HCT116 (cell line): Measurements from ENCODE around the gene CLOCK. TPM values are rescaled to one million over a fixed set of nuclear protein-coding genes. Genes with fewer than 3 reads are reported as not detected.

Source experiments
- ATAC-seq: fragments of 200-7000 bp; cut with Tn5 transposase; 2 replicates; pipeline ENCODE4 v1.9.1; 2020; ENCODE audit warnings: mild to moderate bottlenecking, moderate library complexity
- BruUV-seq: library from RNA; stranded (reverse); fragments of 400-500 nt; replicated peaks from 2 replicates; lab custom pipeline; 2021; lab: Mats Ljungman, UMichigan
- CTCF ChIA-PET: fragments of 300-600 bp; sonication (Branson Sonifier 250); formaldehyde crosslinking; loops from one replicate; lab custom pipeline; 2021; ENCODE audit warnings: antibody characterized with exemption; lab: Charles Lee
- POLR2A ChIA-PET: fragments of 300-600, 350-600 bp; sonication (Branson Sonifier 250); formaldehyde crosslinking; loops from one replicate; lab custom pipeline; 2021; ENCODE audit warnings: antibody characterized with exemption; lab: Charles Lee
- RAD21 ChIA-PET, 2 experiments: fragments of 300-600 bp; sonication (Branson Sonifier 250); formaldehyde crosslinking; loops; one replicate each; lab custom pipeline; 2023; ENCODE audit warnings: low total read pairs in 2 of 2; ENCODE audit not compliant: uncharacterized antibody in 2 of 2, unreplicated experiment in 2 of 2, low non-redundant PET in 1 of 2; lab: Charles Lee
- DNase-seq: peaks from one replicate; pipeline ENCODE4 v3.0.0-alpha.2; 2010; ENCODE audit warnings: low read depth, low spot score
- H2AFZ ChIP-seq: fragments of 200-600 bp; shearing (Covaris generic), sonication (generic); 2 replicates; pipeline ENCODE4 v1.6.1; 2017; ENCODE audit warnings: low read depth, mixed run types, mixed read lengths, antibody characterized with exemption, low read length; ENCODE audit not compliant: poor library complexity, severe bottlenecking
- H3K27ac ChIP-seq: 2 replicates; pipeline ENCODE4 v1.5.1; 2012; ENCODE audit warnings: low read depth, low read length
- H3K27me3 ChIP-seq: fragments of 200-600 bp; sonication (generic); 2 replicates; pipeline ENCODE4 v1.6.1; 2016; ENCODE audit warnings: mixed run types, low read length, mixed read lengths; ENCODE audit not compliant: insufficient read depth
- H3K36me3 ChIP-seq, 2 experiments: fragments of 200-500 bp in 1 of 2; fragments of 200-600 bp in 1 of 2; sonication (Bioruptor generic) in 1 of 2; sonication (generic) in 1 of 2; 2 replicates each; pipeline versions ENCODE4 v1.5.1 to v1.6.1; 2014 to 2016; ENCODE audit warnings: low read length in 2 of 2, inconsistent platforms in 1 of 2, mixed read lengths in 1 of 2, mixed run types in 1 of 2; ENCODE audit not compliant: insufficient read depth in 2 of 2, control insufficient read depth in 1 of 2
- H3K4me1 ChIP-seq, 2 experiments: fragments of 200-600 bp in 1 of 2; sonication (generic) in 1 of 2; 2 replicates each; pipeline versions ENCODE4 v1.5.1 to v1.6.1; 2012 to 2017; ENCODE audit warnings: low read length in 2 of 2, inconsistent platforms in 1 of 2, mild to moderate bottlenecking in 1 of 2, mixed read lengths in 1 of 2, mixed run types in 1 of 2, moderate library complexity in 1 of 2; ENCODE audit not compliant: insufficient read depth in 2 of 2, control insufficient read depth in 1 of 2
- H3K4me2 ChIP-seq: fragments of 200-600 bp; sonication (generic); 2 replicates; pipeline ENCODE4 v1.6.1; 2017; ENCODE audit warnings: mixed run types, low read length, mixed read lengths
- H3K4me3 ChIP-seq, 2 experiments: fragments of 200-600 bp in 1 of 2; sonication (generic) in 1 of 2; replicated peaks in 1 of 2; 2 replicates each; pipeline ENCODE4 v1.5.1; 2011 to 2016; ENCODE audit warnings: low read length in 2 of 2, control low read depth in 1 of 2, low read depth in 1 of 2, mild to moderate bottlenecking in 1 of 2, mixed read lengths in 1 of 2, mixed run types in 1 of 2
- H3K79me2 ChIP-seq: fragments of 200-600 bp; sonication (generic); 2 replicates; pipeline ENCODE4 v1.6.1; 2017; ENCODE audit warnings: mild to moderate bottlenecking, mixed run types, low read length, moderate library complexity, mixed read lengths; ENCODE audit not compliant: insufficient read depth
- H3K9ac ChIP-seq: fragments of 200-600 bp; sonication (generic); 2 replicates; pipeline ENCODE4 v1.6.1; 2016; ENCODE audit warnings: low read length, mixed read lengths
- H3K9me2 ChIP-seq: fragments of 200-600 bp; sonication (generic), shearing (Covaris generic); 2 replicates; pipeline ENCODE4 v1.6.1; 2017; ENCODE audit warnings: mixed run types, mild to moderate bottlenecking, moderate library complexity; ENCODE audit not compliant: insufficient read depth
- H3K9me3 ChIP-seq, 2 experiments: fragments of 200-500 bp in 1 of 2; fragments of 200-600 bp in 1 of 2; sonication (Bioruptor generic) in 1 of 2; sonication (generic) in 1 of 2; 2 replicates each; pipeline ENCODE4 v1.6.1; 2014 to 2017; ENCODE audit warnings: low read length in 2 of 2, mixed read lengths in 2 of 2, inconsistent platforms in 1 of 2, low read depth in 1 of 2, mild to moderate bottlenecking in 1 of 2, mixed run types in 1 of 2, moderate library complexity in 1 of 2; ENCODE audit not compliant: control insufficient read depth in 1 of 2, insufficient read depth in 1 of 2
- H4K20me1 ChIP-seq: fragments of 200-600 bp; sonication (generic), shearing (Covaris generic); 2 replicates; pipeline ENCODE4 v1.6.1; 2017; ENCODE audit warnings: mixed run types, mild to moderate bottlenecking, moderate library complexity; ENCODE audit not compliant: insufficient read depth
- CBX3 ChIP-seq: IDR thresholded peaks from 2 replicates; pipeline ENCODE4 v1.6.1; 2012; ENCODE audit warnings: low read depth
- CEBPB ChIP-seq: IDR thresholded peaks from 2 replicates; pipeline ENCODE4 v1.6.1; 2012; ENCODE audit warnings: low read depth
- EGR1 ChIP-seq: IDR thresholded peaks from 2 replicates; pipeline ENCODE4 v1.6.1; 2012; ENCODE audit warnings: low read depth
- ELF1 ChIP-seq: IDR thresholded peaks from 2 replicates; pipeline ENCODE4 v1.6.1; 2012; ENCODE audit warnings: low read depth, borderline replicate concordance
- EZH2 ChIP-seq: fragments of 200-600 bp; sonication (generic); IDR thresholded peaks from 2 replicates; pipeline ENCODE4 v1.6.1; 2017; ENCODE audit warnings: antibody characterized with exemption, mixed run types
- EZH2phosphoT487 ChIP-seq: fragments of 200-600 bp; IDR thresholded peaks from 2 replicates; pipeline ENCODE4 v1.6.1; 2018; ENCODE audit warnings: antibody characterized with exemption, borderline replicate concordance
- FOSL1 ChIP-seq: IDR thresholded peaks from 2 replicates; pipeline ENCODE4 v1.6.1; 2012; ENCODE audit warnings: low read depth
- JUND ChIP-seq: IDR thresholded peaks from 2 replicates; pipeline ENCODE4 v1.6.1; 2012
- POLR2A ChIP-seq: IDR thresholded peaks from 2 replicates; pipeline ENCODE4 v1.7.0; 2011; ENCODE audit warnings: borderline replicate concordance; ENCODE audit not compliant: insufficient read depth, insufficient read length; ENCODE audit errors: extremely low read depth
- POLR2AphosphoS5 ChIP-seq: IDR thresholded peaks from 2 replicates; pipeline ENCODE4 v1.6.1; 2011; ENCODE audit warnings: mild to moderate bottlenecking, low read depth, low read length, moderate library complexity
- RAD21 ChIP-seq: IDR thresholded peaks from 2 replicates; pipeline ENCODE4 v1.6.1; 2012; ENCODE audit warnings: low read depth, mild to moderate bottlenecking
- REST ChIP-seq: IDR thresholded peaks from 2 replicates; pipeline ENCODE4 v1.6.1; 2012; ENCODE audit warnings: low read depth
- SIN3A ChIP-seq: IDR thresholded peaks from 2 replicates; pipeline ENCODE4 v1.6.1; 2012; ENCODE audit warnings: low read depth
- SP1 ChIP-seq: IDR thresholded peaks from 2 replicates; pipeline ENCODE4 v1.6.1; 2012; ENCODE audit warnings: low read depth
- SRF ChIP-seq: IDR thresholded peaks from 2 replicates; pipeline ENCODE4 v1.6.1; 2012; ENCODE audit warnings: low read depth
- TCF7L2 ChIP-seq: IDR thresholded peaks from 2 replicates; pipeline ENCODE4 v1.7.0; 2011; ENCODE audit warnings: borderline replicate concordance, inconsistent platforms; ENCODE audit not compliant: insufficient read depth, insufficient read length; ENCODE audit errors: extremely low read depth
- YY1 ChIP-seq: IDR thresholded peaks from 2 replicates; pipeline ENCODE4 v1.6.1; 2011; ENCODE audit warnings: low read length, low read depth, moderate library complexity, mild to moderate bottlenecking; ENCODE audit not compliant: insufficient replicate concordance; ENCODE audit errors: extremely low read depth
- ZFX ChIP-seq: fragments of 450-650 bp; IDR thresholded peaks from 2 replicates; pipeline ENCODE4 v1.6.1; 2017
- intact Hi-C: fragments of 100-400 bp; cut with micrococcal nuclease; formaldehyde crosslinking; loops from 2 replicates; pipeline ENCODE4 v1.10.0; 2022
- total RNA-seq: library from RNA; stranded (reverse); gene quantifications from one replicate; pipeline ENCODE4 v1.2.1, GENCODE V29; 2021; ENCODE audit not compliant: unreplicated experiment
- TF ChIP-seq, protein P1 (sequence below), 3 experiments: fragments of 200-600 bp in 1 of 3; sonication (generic) in 1 of 3; IDR thresholded peaks in 2 of 3; conservative IDR thresholded peaks in 1 of 3; 2 replicates each; pipeline ENCODE4 v1.5.1; 2012 to 2017; ENCODE audit warnings: low read depth in 2 of 3, low read length in 2 of 3, antibody characterized with exemption in 1 of 3, borderline replicate concordance in 1 of 3, control low read depth in 1 of 3, mild to moderate bottlenecking in 1 of 3, mixed read lengths in 1 of 3, mixed run types in 1 of 3, moderate library complexity in 1 of 3; ENCODE audit not compliant: insufficient read depth in 1 of 3
- TF ChIP-seq, protein P2 (sequence below): IDR thresholded peaks from 2 replicates; pipeline ENCODE4 v1.6.1; 2012

Gene CLOCK
- total RNA-seq, 1 experiment from 2014 or later: 38.7 TPM

DNA sequence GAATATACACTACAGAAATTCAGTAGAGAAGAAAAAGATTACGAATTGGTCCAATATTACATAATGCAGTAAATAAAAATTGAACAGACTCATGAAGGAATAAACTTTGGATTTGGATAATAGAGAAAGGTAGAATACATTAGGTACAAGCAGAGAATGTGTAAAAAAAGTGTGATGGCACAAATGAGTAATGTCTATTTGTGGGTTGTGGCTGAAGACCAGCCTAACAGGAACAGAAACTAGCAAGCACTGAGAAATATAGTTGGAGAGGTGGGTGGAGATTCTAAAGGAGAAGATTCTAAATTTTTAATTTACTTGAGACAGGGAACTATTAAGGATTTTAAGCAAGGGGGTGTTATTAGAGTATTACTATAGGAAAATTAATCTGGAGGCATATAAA lies 15.2 kb upstream of the CLOCK start:
- no peaks in the 10 kb centered on the region for H3K9me2 ChIP-seq
- no peaks in the 10 kb centered on the region for H3K36me3 ChIP-seq
- no peak overlapping the region for H2AFZ ChIP-seq
- no TSS peak for BruUV-seq
- TF ChIP-seq EZH2 (no peak), JUND (no peak), ZFX (no peak), SP1 (no peak), ELF1 (no peak), YY1 (no peak), SRF (no peak), POLR2AphosphoS5 (no peak), SIN3A (no peak), REST (no peak), RAD21 (no peak), EZH2phosphoT487 (no peak), TCF7L2 (no peak), EGR1 (no peak), CEBPB (no peak), FOSL1 (no peak), CBX3 (no peak), POLR2A (no peak)
- TF ChIP-seq, protein P1, sequence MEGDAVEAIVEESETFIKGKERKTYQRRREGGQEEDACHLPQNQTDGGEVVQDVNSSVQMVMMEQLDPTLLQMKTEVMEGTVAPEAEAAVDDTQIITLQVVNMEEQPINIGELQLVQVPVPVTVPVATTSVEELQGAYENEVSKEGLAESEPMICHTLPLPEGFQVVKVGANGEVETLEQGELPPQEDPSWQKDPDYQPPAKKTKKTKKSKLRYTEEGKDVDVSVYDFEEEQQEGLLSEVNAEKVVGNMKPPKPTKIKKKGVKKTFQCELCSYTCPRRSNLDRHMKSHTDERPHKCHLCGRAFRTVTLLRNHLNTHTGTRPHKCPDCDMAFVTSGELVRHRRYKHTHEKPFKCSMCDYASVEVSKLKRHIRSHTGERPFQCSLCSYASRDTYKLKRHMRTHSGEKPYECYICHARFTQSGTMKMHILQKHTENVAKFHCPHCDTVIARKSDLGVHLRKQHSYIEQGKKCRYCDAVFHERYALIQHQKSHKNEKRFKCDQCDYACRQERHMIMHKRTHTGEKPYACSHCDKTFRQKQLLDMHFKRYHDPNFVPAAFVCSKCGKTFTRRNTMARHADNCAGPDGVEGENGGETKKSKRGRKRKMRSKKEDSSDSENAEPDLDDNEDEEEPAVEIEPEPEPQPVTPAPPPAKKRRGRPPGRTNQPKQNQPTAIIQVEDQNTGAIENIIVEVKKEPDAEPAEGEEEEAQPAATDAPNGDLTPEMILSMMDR (IDR thresholded peaks at IDR 0.05 in 2 of 3, conservative IDR thresholded peaks at IDR 0.05 in 1 of 3; ENCODE audit: borderline replicate concordance in 1 of 3, insufficient read depth in 1 of 3, low read depth in 2 of 3, low read length in 2 of 3): no peak
- TF ChIP-seq, protein P2, sequence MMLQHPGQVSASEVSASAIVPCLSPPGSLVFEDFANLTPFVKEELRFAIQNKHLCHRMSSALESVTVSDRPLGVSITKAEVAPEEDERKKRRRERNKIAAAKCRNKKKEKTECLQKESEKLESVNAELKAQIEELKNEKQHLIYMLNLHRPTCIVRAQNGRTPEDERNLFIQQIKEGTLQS: no peak
- ATAC-seq: no peak
- H4K20me1 ChIP-seq: no peaks in the 10 kb centered on the region
- intact Hi-C loops: no loop called here
- ChIA-PET RAD21 (no interaction called here), CTCF (no interaction called here), POLR2A (no interaction called here)
- no peak overlapping the region for H3K27ac ChIP-seq
- H3K4me3 ChIP-seq: no peak overlapping the region
- no peaks in the 10 kb centered on the region for H3K4me1 ChIP-seq
- H3K79me2 ChIP-seq: no peaks in the 10 kb centered on the region
- no peaks in the 10 kb centered on the region for H3K27me3 ChIP-seq
- no peak overlapping the region for H3K4me2 ChIP-seq
- no peak overlapping the region for H3K9ac ChIP-seq
- H3K9me3 ChIP-seq: no peaks in the 10 kb centered on the region
- DNase-seq: no peak
